DOHH2 (cell line): ENCODE results near the gene CRYBA4.

Experiments
- EZH2phosphoT487 ChIP-seq: fragments of 200-600 bp; sonication (generic); IDR thresholded peaks from 2 replicates; pipeline ENCODE4 v1.6.1; 2017; ENCODE audit warnings: borderline replicate concordance, mild to moderate bottlenecking, antibody characterized with exemption, low read length, moderate library complexity, mixed read lengths
- TF ChIP-seq, protein P1 (sequence below): fragments of 200-600 bp; sonication (generic); IDR thresholded peaks from one replicate; pipeline ENCODE4 v1.5.1; 2014; ENCODE audit warnings: antibody characterized with exemption, mild to moderate bottlenecking, low read depth, low read length; ENCODE audit not compliant: poor library complexity, severe bottlenecking

GRCh38 chr22:26665813-26666231 lies 44.1 kb downstream of the CRYBA4 start:
- TF ChIP-seq, protein P1, sequence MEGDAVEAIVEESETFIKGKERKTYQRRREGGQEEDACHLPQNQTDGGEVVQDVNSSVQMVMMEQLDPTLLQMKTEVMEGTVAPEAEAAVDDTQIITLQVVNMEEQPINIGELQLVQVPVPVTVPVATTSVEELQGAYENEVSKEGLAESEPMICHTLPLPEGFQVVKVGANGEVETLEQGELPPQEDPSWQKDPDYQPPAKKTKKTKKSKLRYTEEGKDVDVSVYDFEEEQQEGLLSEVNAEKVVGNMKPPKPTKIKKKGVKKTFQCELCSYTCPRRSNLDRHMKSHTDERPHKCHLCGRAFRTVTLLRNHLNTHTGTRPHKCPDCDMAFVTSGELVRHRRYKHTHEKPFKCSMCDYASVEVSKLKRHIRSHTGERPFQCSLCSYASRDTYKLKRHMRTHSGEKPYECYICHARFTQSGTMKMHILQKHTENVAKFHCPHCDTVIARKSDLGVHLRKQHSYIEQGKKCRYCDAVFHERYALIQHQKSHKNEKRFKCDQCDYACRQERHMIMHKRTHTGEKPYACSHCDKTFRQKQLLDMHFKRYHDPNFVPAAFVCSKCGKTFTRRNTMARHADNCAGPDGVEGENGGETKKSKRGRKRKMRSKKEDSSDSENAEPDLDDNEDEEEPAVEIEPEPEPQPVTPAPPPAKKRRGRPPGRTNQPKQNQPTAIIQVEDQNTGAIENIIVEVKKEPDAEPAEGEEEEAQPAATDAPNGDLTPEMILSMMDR = peak; percentile 22
- no peak for TF ChIP-seq EZH2phosphoT487
